T-cell (primary cell): ENCODE results near the gene IQCE. TPM values are rescaled to one million over a fixed set of nuclear protein-coding genes. Genes with fewer than 3 reads are reported as not detected.

Experiments used
- ATAC-seq, 4 experiments: fragments of 200-7000 bp in 3 of 4; fragments of 150-1000 bp in 1 of 4; cut with Tn5 transposase; replicated peaks in 1 of 4; 1 replicate in 3 of 4; 2 replicates in 1 of 4; pipeline ENCODE4 v1.10.0; 2021; ENCODE audit warnings: moderate library complexity in 3 of 4, mild to moderate bottlenecking in 2 of 4, moderate number of reproducible peaks in 1 of 4
- CTCF ChIA-PET, 2 donors: fragments of 300-600 bp; sonication (Branson Sonifier 250); formaldehyde crosslinking; loops; one replicate each; lab custom pipeline; 2022; ENCODE audit warnings: antibody characterized with exemption in 2 of 2; lab: Charles Lee
- POLR2A ChIA-PET, 2 donors: fragments of 300-600 bp; sonication (Branson Sonifier 250); formaldehyde crosslinking; loops; one replicate each; lab custom pipeline; 2022; ENCODE audit warnings: antibody characterized with exemption in 2 of 2; lab: Charles Lee
- DNase-seq, 35 experiments: peaks; one replicate each; pipeline versions ENCODE4 v3.0.0 to v3.0.0-alpha.2; 2013 to 2023
- H3K27ac ChIP-seq: one replicate; pipeline ENCODE4 v1.5.1; 2013; ENCODE audit warnings: low read length
- H3K27me3 ChIP-seq, 2 experiments: replicated peaks in 1 of 2; 1 replicate in 1 of 2; 2 replicates in 1 of 2; pipeline versions ENCODE4 v1.6.1 to v1.7.0; 2013; ENCODE audit warnings: low read length in 1 of 2, mixed read lengths in 1 of 2; ENCODE audit not compliant: control insufficient read depth in 2 of 2, insufficient read depth in 2 of 2; ENCODE audit errors: extremely low read depth in 1 of 2
- H3K36me3 ChIP-seq, 2 donors: 1 replicate in 1 of 2; 2 replicates in 1 of 2; pipeline versions ENCODE4 v1.6.1 to v1.7.0; 2013; ENCODE audit warnings: low read length in 1 of 2; ENCODE audit not compliant: control insufficient read depth in 2 of 2, insufficient read depth in 1 of 2; ENCODE audit errors: extremely low read depth in 1 of 2
- H3K4me1 ChIP-seq, 2 experiments: 1 replicate in 1 of 2; 2 replicates in 1 of 2; pipeline versions ENCODE4 v1.6.1 to v1.7.0; 2013; ENCODE audit warnings: low read length in 2 of 2, mixed read lengths in 1 of 2; ENCODE audit not compliant: insufficient read depth in 2 of 2, control insufficient read depth in 1 of 2; ENCODE audit errors: extremely low read depth in 1 of 2
- H3K4me3 ChIP-seq, 2 donors: 1 replicate in 1 of 2; 2 replicates in 1 of 2; pipeline versions ENCODE4 v1.5.1 to v1.7.0; 2013; ENCODE audit warnings: mild to moderate bottlenecking in 2 of 2, low read length in 1 of 2, moderate library complexity in 1 of 2; ENCODE audit not compliant: control insufficient read depth in 1 of 2; ENCODE audit errors: extremely low read depth in 1 of 2
- H3K9me3 ChIP-seq: 2 replicates; pipeline ENCODE4 v1.7.0; 2013
- H3K27ac Mint-ChIP-seq, 2 donors: one replicate each; pipeline ENCODE4 v1.8.0; 2020 to 2021; ENCODE audit warnings: mild to moderate bottlenecking in 2 of 2, mixed read lengths in 2 of 2
- H3K27me3 Mint-ChIP-seq, 2 donors: one replicate each; pipeline ENCODE4 v1.8.0; 2021 to 2022; ENCODE audit warnings: mixed read lengths in 2 of 2
- H3K36me3 Mint-ChIP-seq: one replicate; pipeline ENCODE4 v1.8.0; 2021; ENCODE audit warnings: mixed read lengths
- H3K4me1 Mint-ChIP-seq, 3 donors: one replicate each; pipeline ENCODE4 v1.8.0; 2020 to 2022; ENCODE audit warnings: mixed read lengths in 3 of 3, mild to moderate bottlenecking in 1 of 3
- H3K4me3 Mint-ChIP-seq, 3 donors: one replicate each; pipeline ENCODE4 v1.8.0; 2020 to 2022; ENCODE audit warnings: mild to moderate bottlenecking in 3 of 3, mixed read lengths in 3 of 3, moderate library complexity in 3 of 3
- H3K9me3 Mint-ChIP-seq, 3 donors: one replicate each; pipeline ENCODE4 v1.8.0; 2020 to 2022; ENCODE audit warnings: mixed read lengths in 3 of 3
- WGBS: methylation state at CpG from one replicate; pipeline ENCODE4 v1.1.5; 2013; ENCODE audit warnings: missing lambda C conversion rate; ENCODE audit not compliant: insufficient coverage; 5-methylcytosine and 5-hydroxymethylcytosine counted together
- total RNA-seq, 35 experiments: library from RNA in 6 of 35; stranded (reverse) in 6 of 35; fragments of 120-200 nt in 1 of 35; gene quantifications; one replicate each; pipeline versions ENCODE4 v1.2.1 to v1.2.4 and lab custom pipeline; 2013 to 2026

The IQCE gene
- total RNA-seq, 5 donors from 2014 or later (not counting 1 experiment from before 2014, with no cell fraction given) = 4.5 to 11.7 (median 8.0) TPM

DNA sequence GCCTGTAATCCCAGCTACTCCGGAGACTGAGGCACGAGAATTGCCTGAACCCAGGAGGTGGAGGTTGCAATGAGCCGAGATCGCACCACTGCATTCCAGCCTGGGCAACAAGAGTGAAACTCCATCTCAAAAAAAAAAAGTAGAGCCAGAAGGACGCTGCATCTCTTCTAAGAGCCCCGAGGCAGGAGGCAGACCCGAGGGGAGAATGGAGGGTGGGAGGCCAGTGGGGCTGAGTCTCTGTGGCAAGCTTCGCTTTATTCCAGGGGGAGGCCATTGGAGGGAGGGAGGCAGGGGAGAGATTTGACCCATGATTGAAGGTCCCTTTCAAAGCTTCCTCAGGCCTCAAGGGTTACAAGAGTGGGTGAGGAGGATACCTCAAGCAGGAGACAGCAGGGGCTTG lies 91.7 kb downstream of the IQCE start:
- Histone ChIP-seq H3K36me3 (peaks cover 0 to 6% of the 10 kb centered on the region in 2 donors), H3K27ac (no peak overlapping the region), H3K4me1 (peaks cover 0 to 13% of the 10 kb centered on the region in 2 experiments), H3K9me3 (no peaks in the 10 kb centered on the region), H3K27me3 (no peaks in the 10 kb centered on the region), H3K4me3 (no peak overlapping the region)
- peaks cover 3% of the 10 kb centered on the region in 3 donors for H3K4me1 Mint-ChIP-seq
- H3K9me3 Mint-ChIP-seq = no peaks in the 10 kb centered on the region
- H3K4me3 Mint-ChIP-seq = no peak overlapping the region
- no peak for DNase-seq
- ChIA-PET POLR2A (no interaction called here), CTCF (interaction anchor here in 1 of 2 donors (0.6 to 0.9 kb wide), 2 partner anchors 69 to 654 kb away, joined by 3 to 4 read pairs; no protein-coding TSS in a partner anchor)
- no peak for ATAC-seq
- H3K36me3 Mint-ChIP-seq = no peaks in the 10 kb centered on the region
- no peak overlapping the region for H3K27ac Mint-ChIP-seq
- 85% methylated on average over 4 of the region's 8 CpGs for WGBS
- no peaks in the 10 kb centered on the region for H3K27me3 Mint-ChIP-seq

DNA sequence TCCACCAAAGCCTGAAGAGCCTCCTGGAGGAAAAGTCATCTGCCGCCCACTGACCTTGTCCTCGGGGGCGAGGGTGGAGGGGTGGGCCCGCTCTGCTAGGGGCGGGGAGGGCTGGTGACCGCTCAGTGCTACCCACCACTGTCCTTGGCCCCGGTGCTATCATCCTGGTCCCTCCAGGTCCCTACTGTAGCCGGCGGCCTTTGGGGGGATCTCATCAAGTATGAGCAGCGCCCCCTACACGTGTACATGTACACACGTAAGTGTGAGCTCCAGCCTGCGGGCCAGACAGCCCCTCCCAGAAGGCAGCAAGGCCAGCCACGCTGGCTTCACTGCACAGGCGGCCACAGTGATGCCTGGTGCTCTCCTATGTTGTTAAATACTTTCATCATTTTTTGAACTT lies 92.6 kb downstream of the IQCE start:
- no peaks in the 10 kb centered on the region for H3K27me3 ChIP-seq
- CTCF ChIA-PET = no interaction called here
- Mint-ChIP-seq H3K27ac (no peak overlapping the region), H3K4me1 (no peaks in the 10 kb centered on the region), H3K36me3 (no peaks in the 10 kb centered on the region), H3K4me3 (no peak overlapping the region), H3K27me3 (no peaks in the 10 kb centered on the region), H3K9me3 (no peaks in the 10 kb centered on the region)
- ATAC-seq (no peak), DNase-seq (no peak)
- no peak overlapping the region for H3K27ac ChIP-seq
- H3K4me3 ChIP-seq = no peak overlapping the region
- peaks cover 0 to 6% of the 10 kb centered on the region in 2 donors for H3K36me3 ChIP-seq
- POLR2A ChIA-PET = no interaction called here
- WGBS = 96% methylated on average over 10 of the region's 15 CpGs
- peaks cover 0 to 5% of the 10 kb centered on the region in 2 experiments for H3K4me1 ChIP-seq
- no peaks in the 10 kb centered on the region for H3K9me3 ChIP-seq

DNA sequence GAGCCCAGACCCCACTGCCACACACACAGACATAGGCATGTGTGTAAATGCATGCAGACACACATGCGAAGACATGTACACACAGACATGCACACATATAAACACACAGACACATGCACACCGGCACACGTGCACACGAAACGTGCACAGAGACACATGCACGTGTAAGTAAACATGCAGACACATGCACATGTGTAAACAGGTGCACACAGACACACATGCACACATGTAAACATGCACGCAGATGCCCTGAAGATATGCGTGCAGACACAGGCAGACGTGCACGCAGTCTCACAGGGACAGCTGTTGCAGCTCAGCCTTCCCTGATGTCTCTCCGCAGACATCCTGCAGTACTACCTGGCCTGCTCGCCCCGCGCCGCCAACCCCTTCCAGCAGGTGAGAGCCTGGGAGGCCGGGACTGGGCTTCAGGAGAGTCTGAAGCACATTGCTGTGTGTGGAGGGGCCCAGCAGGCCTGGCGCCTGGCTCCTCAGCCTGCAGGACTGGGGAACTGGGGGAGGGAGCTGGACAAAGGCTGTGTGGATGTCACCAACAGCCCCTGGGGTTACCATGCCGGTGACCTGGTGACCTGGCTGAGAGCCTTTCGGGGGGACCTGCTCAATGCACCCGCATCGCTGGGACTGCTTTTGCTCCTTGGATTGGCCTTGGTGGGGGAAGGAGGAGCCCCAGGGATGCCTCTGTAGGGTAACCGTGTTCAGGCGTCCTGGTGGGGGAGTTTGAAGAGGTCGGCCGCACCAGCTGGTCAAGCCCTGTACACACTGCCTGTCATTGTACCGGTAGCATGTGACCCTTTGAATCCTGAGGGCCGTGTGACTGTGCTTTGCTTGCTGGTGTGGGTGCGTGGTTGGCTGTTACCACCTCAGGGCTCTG lies 93.3 kb downstream of the IQCE start:
- no peaks in the 10 kb centered on the region for H3K27me3 ChIP-seq
- H3K27ac Mint-ChIP-seq = no peak overlapping the region
- ChIA-PET CTCF (no interaction called here), POLR2A (no interaction called here)
- peaks cover 2% of the 10 kb centered on the region for H3K36me3 Mint-ChIP-seq
- DNase-seq (no peak), ATAC-seq (no peak)
- H3K9me3 ChIP-seq = no peaks in the 10 kb centered on the region
- WGBS = 90% methylated on average over 20 of the region's 28 CpGs
- no peaks in the 10 kb centered on the region for H3K4me1 Mint-ChIP-seq
- H3K4me3 ChIP-seq = no peak overlapping the region
- no peak overlapping the region for H3K27ac ChIP-seq
- peaks cover 0 to 6% of the 10 kb centered on the region in 2 donors for H3K36me3 ChIP-seq
- H3K27me3 Mint-ChIP-seq = no peaks in the 10 kb centered on the region
- H3K9me3 Mint-ChIP-seq = no peaks in the 10 kb centered on the region
- no peaks in the 10 kb centered on the region for H3K4me1 ChIP-seq
- H3K4me3 Mint-ChIP-seq = no peak overlapping the region

DNA sequence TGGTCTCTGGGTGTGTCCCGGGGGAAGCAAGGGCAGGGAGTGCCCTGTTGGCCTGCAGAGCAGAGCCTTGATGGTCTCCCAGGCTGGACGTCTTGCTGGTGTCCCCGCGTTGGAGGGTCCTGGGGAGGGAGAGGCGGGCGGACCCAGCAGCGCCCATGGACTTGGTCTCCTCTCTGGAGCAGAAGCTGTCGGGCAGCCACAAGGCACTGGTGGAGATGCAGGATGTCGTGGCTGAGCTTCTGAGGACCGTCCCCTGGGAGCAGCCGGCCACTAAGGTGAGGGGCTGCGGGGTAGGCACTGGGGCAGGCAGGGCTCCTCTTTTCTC lies 93.9 kb downstream of the IQCE start:
- H3K36me3 ChIP-seq = peaks cover 3 to 6% of the 10 kb centered on the region in 2 donors
- Mint-ChIP-seq H3K36me3 (peaks cover 4% of the 10 kb centered on the region), H3K27ac (no peak overlapping the region), H3K9me3 (no peaks in the 10 kb centered on the region), H3K4me1 (no peaks in the 10 kb centered on the region), H3K27me3 (no peaks in the 10 kb centered on the region), H3K4me3 (no peak overlapping the region)
- DNase-seq = no peak
- no peaks in the 10 kb centered on the region for H3K4me1 ChIP-seq
- no peak overlapping the region for H3K4me3 ChIP-seq
- ChIA-PET POLR2A (no interaction called here), CTCF (no interaction called here)
- H3K9me3 ChIP-seq = no peaks in the 10 kb centered on the region
- ATAC-seq = no peak
- no peak overlapping the region for H3K27ac ChIP-seq
- no peaks in the 10 kb centered on the region for H3K27me3 ChIP-seq
- WGBS = 86% methylated on average over 10 of the region's 12 CpGs

DNA sequence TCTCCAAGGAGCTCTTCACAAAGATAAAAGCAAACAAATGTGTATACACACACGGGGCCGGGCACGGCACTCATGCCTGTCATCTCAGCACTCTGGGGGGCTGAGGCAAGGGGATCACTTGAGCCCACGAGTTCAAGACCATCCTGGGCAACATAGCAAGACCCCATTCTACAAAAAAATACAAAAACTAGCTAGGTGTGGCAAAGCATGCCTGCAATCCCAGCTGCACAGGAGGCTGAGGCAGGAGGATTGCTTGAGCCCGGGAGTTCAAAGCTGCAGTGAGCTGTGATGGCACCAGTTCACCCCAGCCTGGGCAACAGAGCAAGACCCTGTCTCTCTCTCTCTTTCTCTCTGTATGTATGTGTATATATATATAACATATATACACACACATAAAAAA lies 95.3 kb downstream of the IQCE start:
- CTCF ChIA-PET = interaction anchor here in 1 of 2 donors (0.6 kb wide), 1 partner anchor 667 kb away, joined by 3 read pairs; no protein-coding TSS in a partner anchor

DNA sequence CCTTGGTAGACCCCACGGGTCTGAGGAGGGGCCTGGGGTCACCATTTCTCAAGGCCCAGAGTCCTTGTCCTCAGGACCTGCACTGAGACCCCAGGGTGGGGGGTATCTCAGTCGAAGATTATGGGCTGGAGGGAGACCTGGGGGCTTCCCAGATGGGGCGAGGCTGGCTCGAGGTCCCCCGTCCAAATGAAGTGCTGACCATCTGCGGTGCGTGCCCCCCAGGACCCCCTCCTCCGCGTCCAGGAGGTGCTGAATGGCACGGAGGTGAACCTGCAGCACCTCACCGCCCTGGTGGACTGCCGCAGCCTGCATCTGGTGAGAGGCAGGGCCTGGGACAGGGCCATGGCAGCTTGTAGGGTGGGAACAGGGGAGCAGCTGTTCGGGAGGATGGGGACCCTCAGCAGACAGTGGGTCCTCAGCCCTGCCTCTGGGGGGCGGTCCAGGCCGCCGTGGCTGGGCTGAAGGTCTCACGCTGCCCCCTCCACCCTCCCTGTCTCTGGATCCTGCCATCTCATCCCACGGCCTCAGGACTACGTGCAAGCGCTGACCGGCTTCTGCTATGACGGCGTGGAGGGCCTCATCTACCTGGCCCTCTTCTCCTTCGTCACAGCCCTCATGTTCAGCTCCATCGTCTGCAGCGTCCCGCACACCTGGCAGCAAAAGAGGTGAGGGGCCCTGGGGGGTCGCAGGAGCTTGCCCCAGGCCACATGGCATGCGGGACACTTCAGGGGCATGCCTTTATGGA lies 97.3 kb downstream of the IQCE start:
- no peak overlapping the region for H3K4me3 Mint-ChIP-seq

More for the DNA sequence above, 95.3 kb downstream of the IQCE start:
- no peak overlapping the region for H3K4me3 ChIP-seq
- Mint-ChIP-seq H3K27ac (no peak overlapping the region), H3K27me3 (no peaks in the 10 kb centered on the region), H3K36me3 (peaks cover 4% of the 10 kb centered on the region), H3K4me1 (no peaks in the 10 kb centered on the region), H3K4me3 (no peak overlapping the region), H3K9me3 (no peaks in the 10 kb centered on the region)
- H3K27ac ChIP-seq = no peak overlapping the region
- DNase-seq = no peak
- H3K36me3 ChIP-seq = peaks cover 0 to 3% of the 10 kb centered on the region in 2 donors
- POLR2A ChIA-PET = no interaction called here
- peaks cover 0 to 3% of the 10 kb centered on the region in 2 experiments for H3K27me3 ChIP-seq
- no peak for ATAC-seq
- WGBS = 67% methylated on average over 2 of the region's 5 CpGs
- no peaks in the 10 kb centered on the region for H3K9me3 ChIP-seq
- no peaks in the 10 kb centered on the region for H3K4me1 ChIP-seq

More for the DNA sequence above, 97.3 kb downstream of the IQCE start:
- Histone ChIP-seq H3K4me1 (no peaks in the 10 kb centered on the region), H3K27me3 (peaks cover 0 to 3% of the 10 kb centered on the region in 2 experiments), H3K4me3 (no peak overlapping the region), H3K36me3 (peaks cover 0 to 3% of the 10 kb centered on the region in 2 donors), H3K27ac (no peak overlapping the region), H3K9me3 (no peaks in the 10 kb centered on the region)
- Mint-ChIP-seq H3K27ac (no peak overlapping the region), H3K4me1 (no peaks in the 10 kb centered on the region), H3K27me3 (no peaks in the 10 kb centered on the region), H3K36me3 (peaks cover 4% of the 10 kb centered on the region), H3K9me3 (no peaks in the 10 kb centered on the region)
- ChIA-PET CTCF (no interaction called here), POLR2A (interaction anchor here in 1 of 2 donors (0.6 kb wide), 1 partner anchor 7 kb away, joined by 3 read pairs; no protein-coding TSS in a partner anchor)
- 96% methylated on average over 28 of the region's 29 CpGs for WGBS
- ATAC-seq = no peak
- no peak for DNase-seq
